Ovary (tissue), 3 donors: ENCODE measurements around the gene MYMX.

Experiments used
- POLR2A ChIP-seq: fragments of 450-650 bp; IDR thresholded peaks from one replicate; pipeline ENCODE4 v1.6.1; 2017; ENCODE audit warnings: antibody characterized with exemption, mild to moderate bottlenecking, moderate library complexity
- TF ChIP-seq, protein P1 (sequence below), 3 donors: fragments of 450-650 bp in 2 of 3; fragments of 200-600 bp in 1 of 3; IDR thresholded peaks; one replicate each; pipeline versions ENCODE4 v1.5.1 to v1.8.0; 2016 to 2022; ENCODE audit warnings: antibody characterized with exemption in 3 of 3, mild to moderate bottlenecking in 1 of 3
- donor health status: DM: no; HTN: no; CAD: no.

DNA sequence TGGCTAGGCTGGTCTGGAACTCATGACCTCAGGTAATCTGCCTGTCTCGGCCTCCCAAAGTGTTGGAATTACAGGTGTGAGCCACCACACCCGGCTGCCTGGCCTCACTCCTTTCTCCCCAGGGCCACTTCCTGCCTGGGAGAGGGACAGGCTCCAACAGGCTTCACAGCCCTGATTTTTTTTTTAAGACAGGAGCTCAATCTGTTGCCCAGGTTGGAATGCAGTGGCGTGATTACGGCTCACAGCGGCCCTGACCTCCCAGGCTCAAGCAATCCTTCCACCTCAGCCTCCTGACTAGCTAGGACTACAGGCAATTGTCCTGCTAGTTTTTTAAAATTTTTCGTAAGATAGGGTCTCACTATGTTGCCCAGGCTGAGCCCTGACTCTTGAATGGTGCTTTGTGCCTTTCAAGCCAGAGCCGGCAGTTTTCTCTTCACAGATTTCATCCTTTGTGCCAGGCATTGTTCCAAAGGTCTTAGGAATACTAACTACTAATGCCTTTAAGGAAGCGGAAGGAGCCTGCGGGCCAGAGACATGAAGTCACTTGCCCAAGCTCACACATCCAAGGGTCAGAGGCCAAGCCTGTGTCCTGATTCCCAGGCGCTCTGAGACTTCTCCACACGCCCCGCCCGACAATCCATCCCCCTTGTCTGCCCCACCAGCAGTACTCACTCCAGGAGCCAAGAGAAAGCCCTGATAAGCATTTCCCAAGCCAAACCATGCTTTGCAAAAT, 38.9 kb upstream of the MYMX start:
- TF ChIP-seq, protein P1, sequence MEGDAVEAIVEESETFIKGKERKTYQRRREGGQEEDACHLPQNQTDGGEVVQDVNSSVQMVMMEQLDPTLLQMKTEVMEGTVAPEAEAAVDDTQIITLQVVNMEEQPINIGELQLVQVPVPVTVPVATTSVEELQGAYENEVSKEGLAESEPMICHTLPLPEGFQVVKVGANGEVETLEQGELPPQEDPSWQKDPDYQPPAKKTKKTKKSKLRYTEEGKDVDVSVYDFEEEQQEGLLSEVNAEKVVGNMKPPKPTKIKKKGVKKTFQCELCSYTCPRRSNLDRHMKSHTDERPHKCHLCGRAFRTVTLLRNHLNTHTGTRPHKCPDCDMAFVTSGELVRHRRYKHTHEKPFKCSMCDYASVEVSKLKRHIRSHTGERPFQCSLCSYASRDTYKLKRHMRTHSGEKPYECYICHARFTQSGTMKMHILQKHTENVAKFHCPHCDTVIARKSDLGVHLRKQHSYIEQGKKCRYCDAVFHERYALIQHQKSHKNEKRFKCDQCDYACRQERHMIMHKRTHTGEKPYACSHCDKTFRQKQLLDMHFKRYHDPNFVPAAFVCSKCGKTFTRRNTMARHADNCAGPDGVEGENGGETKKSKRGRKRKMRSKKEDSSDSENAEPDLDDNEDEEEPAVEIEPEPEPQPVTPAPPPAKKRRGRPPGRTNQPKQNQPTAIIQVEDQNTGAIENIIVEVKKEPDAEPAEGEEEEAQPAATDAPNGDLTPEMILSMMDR (IDR thresholded peaks at IDR 0.05), result no peak
- no peak for TF ChIP-seq POLR2A
